Stimulated activated CD8-positive, alpha-beta memory T cell treated with anti-CD3 and anti-CD28 coated beads, Interleukin-7, amount 100 ng/mL, for 48 hours (primary cell): Measurements from ENCODE around the gene SMIM38.

Experiments
- DNase-seq, 2 donors: peaks; one replicate each; pipeline ENCODE4 v3.0.0-alpha.2; 2020; ENCODE audit warnings: low read depth in 1 of 2; ENCODE audit errors: extremely low read depth in 1 of 2

The SMIM38 gene

DNA sequence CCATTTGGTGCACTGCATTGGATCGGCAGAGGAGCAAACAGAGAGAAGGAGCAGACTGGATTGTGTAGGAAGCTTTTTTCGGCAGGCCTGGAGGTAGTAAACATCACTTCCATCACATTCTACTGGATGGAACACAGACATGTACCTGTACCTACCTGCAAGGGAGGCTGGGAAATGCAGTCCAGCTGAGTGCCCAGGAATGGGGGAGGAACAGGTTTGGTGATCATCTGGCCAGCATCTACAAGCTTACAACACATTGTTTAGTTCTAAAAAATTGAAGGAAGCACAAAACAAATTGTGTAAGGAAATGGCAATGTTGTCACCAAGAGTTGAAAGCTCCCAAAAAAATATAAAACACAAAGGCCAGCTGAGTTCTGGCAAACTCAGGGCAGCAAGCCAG lies 19.1 kb downstream of the SMIM38 start:
- DNase-seq: no peak

GRCh38 chr11:69178819-69179482 lies 23.2 kb downstream of the SMIM38 start:
- DNase-seq: no peak

GRCh38 chr11:69180226-69180625 lies 24.5 kb downstream of the SMIM38 start:
- DNase-seq: no peak

DNA sequence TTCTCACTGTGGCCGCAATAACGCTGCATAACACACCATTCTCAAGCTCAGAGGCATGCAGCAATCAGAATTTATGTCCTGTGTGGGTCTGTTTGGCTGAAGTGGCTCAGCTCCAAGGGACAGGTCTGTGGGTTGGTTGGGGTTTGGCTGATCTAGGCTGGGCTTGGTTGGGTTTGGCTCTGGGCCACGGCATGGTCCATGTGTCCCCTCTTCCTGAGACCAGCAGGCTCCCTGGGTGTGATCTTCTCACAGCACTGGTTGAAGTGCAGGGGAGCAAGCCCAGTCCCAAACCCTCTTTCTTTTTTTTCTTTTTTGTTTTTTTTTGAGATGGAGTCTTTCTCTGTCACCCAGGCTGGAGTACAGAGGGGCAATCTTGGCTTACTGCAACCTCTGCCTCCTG lies 25.0 kb downstream of the SMIM38 start:
- no peak for DNase-seq

- no peak for DNase-seq
Observed at GRCh38 chr11:69183613-69184012, 27.9 kb downstream of the SMIM38 start.

DNA sequence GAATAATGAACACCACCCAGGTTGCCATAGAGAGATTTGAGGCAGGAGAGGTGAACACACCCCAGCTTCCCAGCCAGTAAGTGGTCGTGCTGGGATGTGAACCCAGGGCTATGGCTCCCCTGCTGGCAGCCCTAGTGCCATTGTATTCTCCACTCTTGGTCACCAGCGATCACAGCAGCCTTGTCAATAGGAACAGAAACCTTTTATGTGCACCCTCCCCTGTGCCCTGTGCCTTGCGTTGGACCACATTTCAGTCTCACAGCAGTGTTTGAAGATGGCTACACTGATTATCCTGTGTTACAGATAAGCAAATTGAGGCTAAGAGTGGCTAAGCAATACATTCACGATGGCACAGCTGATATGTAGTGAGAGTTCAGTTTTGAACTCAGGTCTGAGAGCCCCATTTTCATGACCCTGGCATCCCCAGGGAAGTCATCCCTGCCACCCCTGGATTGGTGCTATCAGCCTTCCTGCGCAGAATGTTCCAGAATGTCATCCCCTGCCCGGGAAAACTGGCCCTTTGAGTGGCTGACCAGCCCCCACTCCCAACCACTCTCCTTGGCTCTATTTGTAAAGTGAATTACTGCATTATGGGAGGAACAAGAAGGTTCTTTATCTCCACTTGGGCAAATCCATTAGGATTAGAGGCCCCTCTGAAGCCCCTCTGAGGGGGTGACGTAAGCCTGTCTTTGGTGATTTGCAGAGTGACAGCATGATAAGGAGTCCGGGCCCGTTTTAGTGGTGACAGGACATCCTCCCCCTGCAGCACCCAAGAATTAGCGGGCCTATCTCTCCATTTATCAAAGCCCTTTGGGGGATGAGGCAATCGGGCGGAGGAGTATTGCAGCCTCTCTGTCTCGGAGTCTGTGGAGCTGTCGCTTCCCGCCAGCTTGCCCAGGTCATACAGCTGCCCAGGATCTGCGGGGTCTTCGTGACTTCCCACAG lies 30.9 kb downstream of the SMIM38 start:
- DNase-seq: no peak

GRCh38 chr11:69187540-69188065 lies 31.9 kb downstream of the SMIM38 start:
- DNase-seq: no peak

GRCh38 chr11:69189059-69189458 lies 33.3 kb downstream of the SMIM38 start:
- DNase-seq: no peak

DNA sequence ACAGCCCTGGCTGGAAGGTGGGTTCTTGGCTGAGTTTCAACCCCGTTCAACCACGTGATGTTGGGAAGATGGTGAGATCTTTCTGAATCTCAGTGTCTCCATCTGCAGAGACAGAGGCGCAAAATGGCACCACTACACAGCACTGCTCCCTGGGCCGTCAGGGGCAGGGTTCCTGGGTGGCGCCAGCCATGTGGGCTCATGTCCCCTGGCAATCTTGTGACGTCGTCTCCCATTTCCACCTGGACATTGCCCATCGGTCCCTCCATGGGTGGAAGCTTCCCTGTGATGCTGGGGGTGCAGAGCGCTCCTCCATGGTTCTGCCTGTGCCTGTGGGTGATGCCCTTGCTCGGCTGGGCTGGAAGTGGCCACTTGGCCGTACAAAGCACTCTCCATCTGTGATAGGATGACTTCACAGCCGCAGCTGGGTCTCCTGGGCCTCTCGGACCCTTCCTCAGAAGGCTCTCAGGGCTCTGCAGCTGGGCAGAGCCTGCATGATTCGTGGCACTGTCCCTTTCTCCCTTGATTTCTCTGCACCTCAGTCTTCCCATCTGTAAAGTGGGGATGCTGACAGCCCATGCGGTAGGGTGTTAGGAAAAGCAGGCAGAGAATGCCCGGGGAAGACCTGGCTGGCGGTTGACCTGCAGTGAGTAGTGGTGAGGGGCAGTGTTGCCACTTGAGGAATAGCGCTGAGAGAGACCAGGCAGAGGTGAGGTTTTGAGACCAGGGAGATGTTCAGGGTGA lies 35.2 kb downstream of the SMIM38 start:
- DNase-seq: no peak

DNA sequence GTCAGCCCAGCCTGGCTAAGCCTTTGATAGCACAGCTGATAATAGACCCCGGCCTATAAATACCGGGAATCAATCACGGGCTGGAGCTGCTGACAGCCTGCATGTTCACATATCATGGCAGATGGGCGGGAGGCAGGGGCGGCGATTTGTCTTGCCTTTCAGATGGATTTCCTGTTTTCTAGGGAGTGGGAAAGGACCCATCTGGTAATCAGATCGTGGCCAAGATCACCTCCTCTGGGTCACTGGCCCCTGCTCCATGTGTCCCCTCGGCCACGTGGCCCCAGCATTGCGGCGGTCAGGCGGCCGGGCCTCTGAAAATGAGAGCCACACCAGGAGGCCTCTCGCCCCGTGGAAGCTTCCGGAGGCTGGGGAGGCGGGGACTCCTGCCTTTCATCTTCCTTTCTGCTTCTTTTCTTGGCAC lies 36.6 kb downstream of the SMIM38 start:
- DNase-seq: no peak

GRCh38 chr11:69193151-69193550 lies 37.4 kb downstream of the SMIM38 start:
- no peak for DNase-seq

DNA sequence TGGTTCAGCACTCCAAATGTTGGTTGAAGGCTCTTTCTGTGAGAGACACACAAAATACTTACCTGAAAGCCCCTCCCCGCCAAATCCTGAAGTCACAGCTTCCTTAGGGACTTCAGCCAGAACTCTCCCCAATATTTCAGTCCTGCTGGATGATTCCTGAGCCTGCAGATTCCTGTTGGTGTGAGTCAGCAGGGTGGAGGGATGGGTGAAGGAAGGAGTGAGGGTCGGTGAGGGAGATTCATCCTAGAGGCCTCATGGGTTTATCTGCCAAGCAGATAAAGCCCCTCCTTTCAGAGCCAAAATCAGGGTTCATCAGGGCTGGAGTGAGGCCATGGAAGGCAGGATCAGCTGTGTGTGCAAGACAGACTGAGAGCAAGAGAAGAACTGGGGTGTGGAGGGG lies 37.9 kb downstream of the SMIM38 start:
- no peak for DNase-seq

- DNase-seq: no peak
Observed at GRCh38 chr11:69194396-69194795, 38.7 kb downstream of the SMIM38 start.

DNA sequence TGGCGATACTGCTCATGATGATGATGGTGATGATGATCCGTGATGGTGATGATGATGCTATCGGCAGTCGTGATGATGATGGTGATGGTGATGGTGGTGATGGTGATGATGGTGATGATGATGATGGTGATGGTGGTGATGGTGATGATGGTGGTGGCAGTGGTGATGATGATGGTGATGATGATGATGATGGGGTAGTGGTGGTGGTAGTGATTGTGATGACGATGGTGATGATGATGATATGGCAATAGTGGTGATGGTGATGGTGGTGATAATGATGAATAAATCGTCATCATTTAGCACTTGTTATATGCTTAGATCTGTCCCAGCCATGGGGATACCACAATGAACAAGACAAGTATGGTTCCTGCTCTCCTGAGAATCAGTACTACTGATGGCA lies 39.2 kb downstream of the SMIM38 start:
- no peak for DNase-seq

GRCh38 chr11:69195824-69196782 lies 40.4 kb downstream of the SMIM38 start:
- no peak for DNase-seq

GRCh38 chr11:69196783-69197169 lies 41.0 kb downstream of the SMIM38 start:
- DNase-seq: no peak

- DNase-seq: no peak
Observed at GRCh38 chr11:69198891-69199582, 43.3 kb downstream of the SMIM38 start.

- no peak for DNase-seq
Observed at GRCh38 chr11:69199583-69200315, 44.0 kb downstream of the SMIM38 start.
